Vagina (tissue), 2 donors: ENCODE measurements around the gene GAL.

ENCODE experiments used
- CTCF ChIP-seq, 3 experiments: fragments of 450-650 bp in 2 of 3; fragments of 200-600 bp in 1 of 3; sonication (generic) in 1 of 3; IDR thresholded peaks; one replicate each; pipeline ENCODE4 v1.5.1; 2017 to 2019; ENCODE audit warnings: antibody characterized with exemption in 3 of 3, mild to moderate bottlenecking in 2 of 3, moderate library complexity in 2 of 3
- POLR2A ChIP-seq, 2 donors: fragments of 450-650 bp; IDR thresholded peaks; one replicate each; pipeline ENCODE4 v1.6.1; 2017; ENCODE audit warnings: antibody characterized with exemption in 2 of 2, mild to moderate bottlenecking in 2 of 2, moderate library complexity in 2 of 2
- POLR2AphosphoS5 ChIP-seq, 2 donors: sonication (generic); formaldehyde crosslinking; IDR thresholded peaks; one replicate each; pipeline ENCODE4 v1.9.0; 2017; ENCODE audit warnings: antibody characterized with exemption in 2 of 2, mild to moderate bottlenecking in 2 of 2, low read depth in 1 of 2; ENCODE audit not compliant: insufficient read depth in 1 of 2

GRCh38 chr11:68651208-68651984 lies 32.9 kb upstream of the GAL start:
- no peak for TF ChIP-seq CTCF (IDR thresholded peaks at IDR 0.05)
- no peak for TF ChIP-seq POLR2A (IDR thresholded peaks at IDR 0.05)
- TF ChIP-seq POLR2AphosphoS5 (IDR thresholded peaks at IDR 0.05; ENCODE audit: insufficient read depth in 1 of 2, low read depth in 1 of 2) = no peak
